GM21786 (cell line): ENCODE measurements around the gene BMF.

Experiments
- ATAC-seq: cut with Tn5 transposase; IDR thresholded peaks from one replicate; pipeline ENCODE4 v1.9.1; 2021; ENCODE audit not compliant: unreplicated experiment

The BMF gene

DNA sequence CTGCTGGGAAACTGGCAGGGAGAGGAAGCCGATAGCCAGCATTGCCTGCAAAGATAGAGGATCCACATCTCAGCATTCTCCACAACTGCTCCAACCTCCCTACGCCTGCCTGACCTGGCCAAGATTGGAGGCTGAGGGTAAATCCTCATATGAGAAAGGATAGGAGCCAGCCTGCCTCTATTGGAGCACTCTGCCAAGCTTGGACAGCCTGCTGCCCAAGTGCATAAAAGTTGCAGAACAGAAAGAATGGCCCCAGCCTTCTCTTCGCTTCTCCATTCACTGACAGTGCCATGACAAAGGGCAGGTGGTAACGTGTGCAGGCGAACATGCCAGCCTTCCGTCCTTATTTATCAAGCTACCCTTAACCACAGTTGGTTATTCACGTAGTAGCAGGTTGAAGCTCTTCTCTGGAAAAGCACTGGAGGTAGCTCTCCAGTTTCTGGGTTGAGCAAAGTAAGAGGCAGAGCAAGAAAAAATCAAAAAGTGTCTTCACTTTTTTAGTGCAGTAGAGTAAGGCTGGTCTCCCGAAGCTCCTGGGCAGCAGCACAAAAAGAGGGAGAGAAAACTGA, 4.3 kb downstream of the BMF start:
- no peak for ATAC-seq

DNA sequence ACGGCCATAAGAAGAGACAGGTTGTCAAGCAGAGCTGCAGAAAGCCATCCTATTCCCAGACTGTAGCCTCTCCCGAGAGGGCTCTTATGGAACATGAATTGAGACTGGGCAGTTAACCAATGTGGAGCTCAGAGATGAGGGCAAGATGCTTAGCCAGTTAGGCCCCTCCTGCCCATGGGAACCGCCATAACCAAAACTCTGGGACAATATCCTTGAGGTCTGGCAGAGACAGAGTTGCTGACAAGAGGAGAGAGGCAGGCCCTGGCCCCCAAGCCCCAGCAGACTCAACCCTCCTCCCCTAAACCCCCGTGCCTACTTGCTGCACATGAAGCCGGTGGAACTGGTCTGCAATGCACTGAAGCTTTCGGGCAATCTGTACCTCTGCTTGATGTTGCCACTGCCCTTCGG, 4.8 kb downstream of the BMF start:
- no peak for ATAC-seq

DNA sequence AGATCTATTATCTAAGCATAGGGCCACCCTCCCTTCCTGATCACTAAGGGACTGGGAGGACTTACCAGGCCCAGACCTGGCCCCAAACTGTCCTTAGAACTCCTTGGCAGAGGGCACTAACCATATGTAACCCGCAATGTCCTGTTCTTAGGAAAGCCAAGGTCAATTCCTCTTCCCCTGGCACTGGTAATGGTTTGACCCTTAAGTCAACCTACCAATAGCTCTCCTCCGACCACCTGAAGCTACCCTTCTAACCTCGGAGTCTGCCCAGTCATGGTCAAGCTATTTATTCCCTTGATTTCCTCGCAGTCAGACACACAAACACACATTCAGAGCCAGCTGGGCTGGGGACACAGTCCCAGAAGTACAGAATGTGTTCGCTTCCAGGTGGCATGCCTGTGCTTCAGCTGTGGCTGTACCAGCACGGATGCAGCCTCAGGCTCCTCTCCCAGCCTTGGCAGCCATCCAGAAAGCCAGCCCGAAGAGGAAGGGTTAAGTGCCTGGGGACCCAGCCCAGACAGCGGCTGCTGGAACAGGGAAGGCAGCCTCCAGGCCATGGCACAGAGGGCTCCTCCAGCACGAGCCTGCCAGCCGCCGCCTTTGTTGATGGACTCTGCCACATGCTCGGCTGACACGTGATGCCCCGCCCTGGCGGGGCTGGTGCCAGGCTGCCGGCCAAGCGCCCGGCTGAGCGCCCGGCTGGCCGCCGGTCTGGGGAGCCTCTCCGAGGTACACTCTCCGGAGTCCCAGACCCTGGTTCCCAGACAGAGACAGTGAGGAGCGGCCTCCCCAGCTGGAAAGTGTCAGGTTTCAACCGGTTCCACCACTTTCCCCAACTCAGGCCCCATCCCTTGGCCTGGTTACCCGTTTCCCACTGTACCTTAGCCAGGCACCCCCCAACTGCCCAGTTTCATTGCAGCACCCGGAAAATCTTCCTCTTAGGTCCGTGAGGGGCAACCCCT, 5.5 kb downstream of the BMF start:
- no peak for ATAC-seq

DNA sequence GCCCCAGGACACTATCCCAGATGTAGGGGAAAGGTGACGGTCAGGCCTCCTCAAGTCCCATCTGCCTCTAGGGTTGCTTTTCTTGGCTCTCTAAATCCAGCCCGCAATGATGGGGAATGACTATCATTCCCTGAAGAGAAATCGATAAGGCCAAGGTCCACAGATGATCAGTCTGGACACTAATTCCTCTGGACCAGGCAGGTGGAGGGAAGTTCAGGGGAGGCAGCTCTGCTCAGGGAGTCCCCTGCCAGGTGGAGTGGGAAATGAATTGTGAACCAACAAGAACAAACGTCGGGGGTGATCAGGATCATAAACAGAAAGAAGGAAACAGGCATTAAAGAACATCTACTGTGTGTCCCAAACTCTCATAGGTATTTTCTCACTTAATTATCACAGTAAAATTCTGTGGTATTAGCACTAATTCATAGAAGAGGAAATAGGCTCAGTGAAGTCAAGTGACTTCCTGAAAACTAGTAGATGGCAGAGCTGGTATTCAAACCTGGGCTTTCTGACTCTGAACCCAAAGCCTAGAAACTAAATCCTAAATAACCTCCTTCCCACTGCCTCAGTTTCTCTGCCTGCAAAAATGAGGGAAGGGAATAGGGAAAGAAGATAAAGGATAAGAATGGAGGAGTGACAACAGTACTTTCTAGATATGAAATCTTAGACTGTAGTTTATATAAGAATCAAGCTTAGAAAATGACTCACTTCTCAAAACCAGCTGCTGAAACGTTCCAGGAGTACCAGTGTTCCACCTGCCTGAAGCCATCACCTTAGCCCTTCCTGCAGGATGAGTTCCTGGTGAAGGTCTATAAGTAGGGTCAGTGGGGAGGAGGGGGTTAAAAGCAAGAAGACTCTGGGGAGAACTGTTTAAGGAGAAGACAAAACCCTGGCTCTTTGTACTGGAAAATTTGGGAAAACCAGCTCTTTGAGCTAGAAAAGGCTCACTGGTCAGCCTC, 7.5 kb downstream of the BMF start:
- no peak for ATAC-seq

DNA sequence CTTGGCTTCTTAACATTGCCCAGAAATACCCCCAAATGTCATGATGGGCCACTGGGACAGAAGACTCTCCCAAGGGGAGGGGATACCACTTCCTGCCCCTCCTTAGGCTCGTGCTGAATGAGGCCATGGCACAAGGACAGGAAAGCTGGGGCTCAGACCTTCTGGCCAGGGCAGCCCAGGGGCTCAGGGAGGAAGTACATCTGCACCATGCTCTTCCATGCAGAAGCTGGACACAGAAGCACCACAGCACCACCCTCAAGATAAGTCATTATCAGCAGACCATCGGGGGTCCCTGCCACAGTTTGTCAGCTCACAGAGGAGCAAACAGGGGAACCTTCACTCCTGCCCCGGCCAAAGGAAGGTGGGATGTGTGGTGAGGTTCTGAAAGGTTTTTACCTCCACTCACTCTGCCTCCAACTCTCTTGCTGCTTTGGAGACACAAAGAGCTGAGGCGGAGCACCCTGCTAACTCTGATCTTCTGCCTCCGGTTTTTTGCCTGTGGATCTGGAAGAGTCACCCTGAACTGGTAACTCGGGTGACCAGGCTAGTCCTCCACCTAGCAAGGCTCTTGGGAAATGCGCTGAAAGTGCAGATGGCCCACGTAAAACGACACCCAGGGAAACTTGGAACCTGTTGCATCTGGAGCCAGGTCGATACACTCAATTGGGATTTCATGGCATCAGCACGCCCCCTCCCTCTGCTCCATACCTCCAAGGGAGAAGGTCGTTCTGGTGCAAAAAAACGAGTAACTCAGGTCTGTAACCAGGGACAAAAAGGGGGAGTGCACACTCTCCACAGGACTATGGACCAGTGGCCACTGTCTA, 8.3 kb downstream of the BMF start:
- ATAC-seq: no peak

DNA sequence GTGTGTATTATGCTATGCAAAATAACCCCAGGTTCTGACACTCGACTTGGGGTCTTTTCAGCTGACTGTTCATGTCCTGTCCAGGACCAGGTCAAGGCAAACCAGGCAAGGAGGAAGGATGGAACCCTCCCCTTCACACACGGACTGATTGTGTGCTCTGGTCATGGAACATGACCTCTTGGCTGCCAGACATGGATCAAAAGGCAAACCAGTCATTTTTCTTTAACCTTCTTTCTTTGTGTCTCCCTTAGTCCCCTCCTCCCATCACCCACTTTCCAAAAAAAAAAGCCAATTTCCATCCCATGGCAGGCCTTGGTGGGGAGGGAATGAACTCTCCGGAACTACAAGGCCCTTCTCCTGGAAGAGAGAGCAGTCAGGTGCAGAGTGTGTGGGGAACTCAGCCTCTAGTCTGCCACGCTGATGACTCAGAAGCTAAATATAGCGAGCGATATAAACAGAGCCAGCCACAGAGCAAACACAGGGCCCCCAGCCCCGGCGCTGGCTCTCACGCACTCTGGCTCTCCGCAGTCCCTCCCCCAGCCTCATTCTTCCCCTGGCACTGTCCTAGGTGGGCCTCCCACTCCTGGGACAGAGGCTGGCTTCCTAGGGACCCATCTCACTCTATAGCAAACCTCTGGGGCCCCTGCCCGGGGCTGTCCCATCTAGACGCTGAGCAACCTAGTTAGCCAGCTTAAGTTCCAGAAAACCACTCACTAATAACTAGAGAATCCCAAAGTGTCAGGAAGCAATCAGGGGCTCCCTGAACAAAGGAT, 10.0 kb downstream of the BMF start:
- peak; percentile 81 for ATAC-seq

DNA sequence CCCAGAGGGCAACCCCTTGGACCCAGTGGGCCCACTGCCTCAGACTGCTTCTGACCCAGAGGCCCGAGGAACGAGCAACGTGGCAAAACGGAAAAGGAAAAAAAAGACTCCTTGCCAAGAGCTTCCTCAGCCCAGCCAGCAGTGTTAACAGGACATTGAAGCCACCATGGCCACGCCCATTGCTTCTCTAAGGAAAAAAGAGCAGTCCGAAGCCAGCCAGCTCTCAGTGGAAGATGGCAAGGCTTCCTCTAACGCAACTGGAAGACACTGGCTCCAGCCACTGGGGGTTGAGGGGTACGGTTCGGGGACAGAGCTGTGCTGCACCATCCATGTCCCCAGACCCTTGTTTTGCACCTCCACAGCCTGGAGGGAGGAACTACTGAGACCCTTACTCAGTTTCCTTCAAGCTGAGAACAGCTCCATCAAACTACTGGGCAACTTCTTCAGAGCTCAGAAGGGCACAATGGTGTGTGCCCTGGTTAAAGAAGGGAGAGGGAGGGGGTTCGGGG, 10.7 kb downstream of the BMF start:
- no peak for ATAC-seq

DNA sequence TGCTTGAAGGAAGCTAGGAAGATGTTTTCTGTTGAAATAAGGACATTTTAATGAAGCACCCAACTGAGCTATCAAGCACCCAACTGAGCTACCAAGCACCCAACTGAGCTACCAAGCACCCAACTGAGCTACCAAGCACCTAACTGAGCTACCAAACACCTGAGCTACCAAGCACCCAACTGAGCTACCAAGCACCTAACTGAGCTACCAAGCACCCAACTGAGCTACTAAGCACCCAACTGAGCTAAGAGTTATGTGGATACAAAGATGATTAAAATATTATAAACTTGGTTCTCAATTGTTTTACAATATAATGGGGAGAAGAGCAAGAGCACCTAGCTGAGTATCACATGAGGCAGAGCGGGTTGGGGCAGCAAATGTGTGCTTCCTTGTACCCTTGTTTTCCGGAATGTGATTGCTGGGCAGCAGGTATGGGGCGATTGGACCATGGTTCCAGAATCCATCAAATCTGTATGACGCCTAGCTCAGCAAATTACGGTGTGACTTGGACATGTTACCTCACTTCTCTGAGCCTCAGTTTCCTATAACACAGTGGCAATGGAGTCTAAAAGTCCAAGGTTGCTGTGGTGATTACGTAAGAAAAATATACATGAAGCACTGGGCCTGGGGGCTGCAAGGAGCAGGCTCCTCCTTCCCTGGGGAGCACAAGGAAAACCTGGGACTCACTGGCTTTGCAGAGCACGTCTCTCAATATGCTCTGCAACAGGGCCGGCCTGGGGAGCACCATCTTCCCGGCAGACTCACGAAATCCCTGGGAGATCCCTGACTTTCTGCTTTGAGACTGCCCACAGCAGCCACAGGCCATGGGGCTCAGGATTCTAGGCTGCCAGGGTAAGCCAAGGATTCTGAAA, 11.3 kb downstream of the BMF start:
- no peak for ATAC-seq

DNA sequence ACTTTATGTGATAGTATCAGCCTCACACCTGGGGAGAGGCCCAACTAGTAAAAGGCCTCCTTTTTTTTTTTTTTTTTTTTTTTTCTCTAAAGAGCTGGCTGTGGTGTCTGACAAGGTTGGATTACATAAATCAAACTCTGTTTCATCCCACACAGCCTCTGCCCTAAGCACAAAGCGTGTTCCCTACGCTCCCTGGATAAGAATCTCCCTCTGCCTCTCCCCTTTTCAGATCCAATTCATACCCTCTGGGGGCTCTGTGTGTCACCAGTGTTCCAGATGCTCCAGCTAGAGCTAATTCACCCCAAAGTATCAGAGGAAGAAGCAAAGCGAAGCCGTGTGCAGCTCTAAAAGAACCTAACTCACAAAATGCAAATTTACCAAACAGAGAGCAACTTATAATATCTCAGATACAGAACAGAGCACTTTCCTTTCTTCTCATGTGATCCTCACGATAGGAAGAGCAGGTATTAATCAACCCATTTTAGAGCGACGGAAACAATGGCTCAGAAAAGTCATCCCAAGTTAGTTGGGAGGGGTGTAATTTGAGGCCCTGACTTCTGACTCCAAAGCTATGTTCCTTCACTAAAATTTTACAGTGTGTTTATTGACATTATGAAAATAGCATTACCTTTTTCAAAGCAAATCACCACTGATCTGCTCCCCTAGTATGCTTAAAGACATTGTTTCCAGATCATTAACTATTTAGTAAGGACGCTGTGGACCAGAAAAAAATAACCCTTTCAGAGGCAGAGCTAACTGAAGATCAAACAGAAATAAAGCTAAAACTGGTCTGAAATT, 12.4 kb downstream of the BMF start:
- ATAC-seq: no peak

DNA sequence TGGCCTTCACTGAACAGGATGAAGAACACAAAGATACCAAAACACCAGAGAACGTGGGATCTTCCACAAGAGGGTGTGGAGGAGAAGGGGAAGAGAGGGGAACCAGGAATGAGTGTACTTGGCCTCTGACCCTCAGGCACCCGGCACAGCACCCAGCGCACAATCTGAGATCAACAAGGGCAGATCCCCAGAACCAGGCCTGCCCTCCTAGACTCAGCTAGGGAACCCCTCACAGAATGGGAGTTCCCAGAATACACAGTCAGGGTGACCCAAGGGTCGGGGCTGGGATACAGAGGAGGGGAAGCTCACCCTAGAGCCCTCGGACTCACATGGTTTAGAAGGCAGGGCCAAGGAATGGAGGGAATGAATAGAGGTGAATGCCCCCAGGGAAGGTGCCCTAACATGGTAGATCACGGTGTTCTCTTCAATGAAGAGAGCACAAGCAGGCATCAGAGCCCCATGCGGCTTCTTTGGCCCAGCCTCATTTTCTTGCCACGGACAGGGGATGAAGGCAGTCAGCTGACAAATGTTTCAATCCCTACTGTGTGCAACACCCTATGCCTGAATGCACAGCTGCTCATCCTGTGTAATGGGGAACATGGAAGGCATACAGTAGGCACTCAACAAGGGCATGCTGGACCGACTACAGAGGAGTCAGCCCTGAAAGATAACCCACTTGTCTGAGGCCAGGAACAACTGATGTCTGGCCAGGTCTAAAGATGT, 13.1 kb downstream of the BMF start:
- ATAC-seq: no peak

DNA sequence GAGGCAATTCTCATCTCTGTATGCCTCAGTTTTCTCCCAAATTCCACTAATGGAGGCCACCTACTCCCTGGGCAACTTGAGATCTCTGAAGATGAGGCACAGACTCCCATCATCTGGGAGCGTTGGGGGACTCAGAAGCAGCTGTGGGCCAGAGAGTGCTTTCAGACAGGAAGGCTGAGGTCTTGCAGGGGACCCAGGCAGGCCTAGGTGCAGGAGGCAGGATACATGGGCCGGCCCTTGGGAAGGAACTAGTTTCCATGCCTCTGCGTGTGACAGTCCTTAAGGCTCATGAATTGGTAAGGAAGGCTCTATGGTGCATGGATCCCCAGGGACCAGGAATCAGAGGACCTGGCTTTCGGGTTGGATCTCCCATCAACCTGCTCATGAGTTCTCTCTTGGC, 14.5 kb downstream of the BMF start:
- ATAC-seq: no peak

DNA sequence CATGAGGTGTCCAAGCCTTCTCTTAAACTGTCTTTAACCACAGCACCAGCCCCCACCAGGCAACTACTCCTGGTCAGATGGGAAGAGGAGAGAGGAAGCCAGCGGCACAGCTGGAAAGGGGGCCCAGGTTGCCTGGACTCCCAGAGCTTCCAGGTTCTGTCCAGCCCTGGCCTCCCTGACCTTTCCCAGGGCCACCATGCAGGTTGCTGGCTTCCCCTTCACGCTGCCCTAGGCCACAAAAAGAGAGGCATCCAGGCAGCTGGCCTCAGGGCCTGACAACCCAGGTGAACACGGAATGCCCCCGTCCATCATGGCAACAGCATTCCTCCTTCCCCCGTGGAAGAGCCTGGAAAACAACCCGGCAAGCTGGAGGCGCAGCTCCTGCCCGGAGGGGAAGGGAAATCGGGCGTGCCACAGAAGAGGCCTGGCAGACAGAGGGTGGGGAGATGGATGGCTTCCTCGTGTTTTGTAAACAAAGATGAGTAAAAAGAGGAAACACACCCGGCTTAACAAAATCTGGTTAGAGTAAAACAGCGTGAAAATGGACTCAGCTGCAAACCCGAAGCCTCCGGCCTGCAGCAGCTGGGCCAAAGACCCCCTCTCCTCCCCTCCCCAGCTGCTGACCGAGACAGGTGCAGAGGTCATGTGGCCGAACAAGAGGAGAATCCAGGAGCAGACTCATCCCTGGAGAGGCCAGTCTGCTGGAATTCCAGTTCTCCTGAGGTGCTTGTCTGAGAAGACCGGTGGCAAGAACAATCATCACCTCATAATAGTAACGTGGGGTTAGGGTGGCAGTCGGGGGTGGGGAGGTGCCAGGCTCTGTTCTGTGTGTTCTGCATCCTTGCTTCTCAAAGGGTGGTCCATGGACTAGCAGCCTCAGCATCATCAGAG, 15.5 kb downstream of the BMF start:
- ATAC-seq: peak; percentile 38

DNA sequence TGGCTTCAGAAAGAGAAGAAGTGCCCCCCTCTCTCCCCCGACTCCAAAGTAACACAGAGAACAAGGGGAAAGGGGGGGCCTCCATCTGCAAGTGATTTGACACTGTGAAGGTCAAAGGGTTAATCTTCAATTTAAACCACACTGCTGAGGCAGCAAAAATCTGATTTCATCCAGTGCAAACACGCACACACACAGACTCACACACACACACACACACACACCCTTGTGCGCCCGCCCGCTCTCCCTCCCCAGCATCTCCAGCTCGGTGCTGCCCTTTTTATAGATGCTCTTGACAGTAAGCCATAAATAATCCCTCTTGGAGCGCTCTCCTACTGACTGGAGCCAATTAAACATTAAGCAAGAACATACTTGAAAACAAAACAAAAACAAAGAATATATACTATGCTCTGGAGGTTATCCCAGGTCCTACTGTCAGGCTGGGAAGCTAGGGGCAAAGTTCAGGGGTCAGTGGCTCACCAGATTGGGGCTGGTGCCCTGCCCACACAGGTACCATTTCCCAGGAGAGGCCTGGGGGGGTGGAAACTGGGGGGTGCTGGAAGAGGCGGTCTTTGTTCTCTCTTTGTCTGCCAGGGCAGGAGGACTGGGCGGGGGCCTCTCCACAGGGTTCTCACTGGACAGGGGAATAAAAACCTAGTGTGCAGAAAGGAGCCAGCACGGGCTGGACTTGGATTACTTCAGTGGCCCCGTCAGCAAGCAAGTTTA, 16.3 kb downstream of the BMF start:
- no peak for ATAC-seq

DNA sequence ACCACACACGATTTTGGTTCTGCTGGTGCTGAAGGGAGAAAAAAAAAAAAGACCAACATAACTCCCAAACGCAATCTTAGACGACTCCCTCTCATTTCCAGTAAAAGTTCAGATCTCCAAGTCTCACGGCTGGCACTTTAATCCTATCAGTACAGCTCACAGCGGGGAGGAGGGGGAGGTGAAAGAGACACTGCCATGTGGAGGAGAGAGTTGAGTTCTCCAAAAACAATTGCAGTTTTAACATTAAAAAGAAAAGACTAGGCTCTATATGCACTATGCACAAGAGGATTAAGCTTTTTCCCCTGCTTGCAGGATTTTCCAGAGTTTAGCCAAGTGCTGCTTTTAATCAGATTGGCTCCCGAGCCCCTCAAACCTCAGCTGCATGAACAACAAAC, 16.8 kb downstream of the BMF start:
- no peak for ATAC-seq

DNA sequence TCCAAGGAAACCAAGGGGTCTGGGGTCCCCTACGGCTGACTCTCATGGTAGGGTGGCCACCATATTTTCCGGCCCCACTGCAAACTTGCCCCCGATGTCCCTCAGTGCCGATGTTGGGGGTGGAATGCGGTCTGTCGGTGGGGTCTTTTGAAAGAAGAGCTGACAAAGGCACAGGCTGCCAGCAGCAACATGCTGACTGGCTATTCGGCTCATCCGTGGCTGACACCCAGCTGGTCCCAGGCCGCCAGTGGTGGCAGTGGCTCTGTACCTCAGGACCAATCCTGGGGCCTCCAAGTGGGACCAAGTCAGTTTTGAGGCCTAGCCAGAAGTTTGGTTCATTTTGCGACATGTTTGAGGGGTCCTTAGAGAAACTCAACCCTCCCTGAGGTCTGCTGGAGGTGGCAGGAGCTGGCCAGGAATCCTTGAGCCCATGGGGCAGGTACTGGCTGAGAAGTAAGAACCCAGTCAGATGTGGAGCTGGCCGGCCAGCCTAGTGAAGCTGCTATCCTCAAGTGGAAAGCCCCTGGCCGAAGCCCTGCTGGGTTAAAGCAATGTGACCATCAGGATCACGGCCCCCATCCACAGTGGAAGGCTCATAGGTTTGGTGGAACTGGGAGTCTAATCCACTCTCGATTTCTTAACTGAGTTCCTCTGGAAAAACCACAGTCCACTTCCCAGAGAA, 17.8 kb downstream of the BMF start:
- no peak for ATAC-seq
